PFSK-1 (cell line): Measurements from ENCODE around the gene CNN2.

ENCODE experiments used
- FOXP2 ChIP-seq: optimal IDR thresholded peaks from 2 replicates; pipeline ENCODE3; 2011; ENCODE audit warnings: borderline replicate concordance, control low read depth, inconsistent platforms; ENCODE audit not compliant: insufficient read depth; ENCODE audit errors: extremely low read length, extremely low read depth
- POLR2AphosphoS5 ChIP-seq: IDR thresholded peaks from 2 replicates; pipeline ENCODE4 v1.6.1; 2012; ENCODE audit warnings: low read depth, mild to moderate bottlenecking, control low read depth, low read length, moderate library complexity
- REST ChIP-seq, 2 experiments: IDR thresholded peaks; 2 replicates each; pipeline versions ENCODE4 v1.6.1 to v1.8.0; 2011 to 2012; ENCODE audit warnings: low read depth in 2 of 2, low read length in 2 of 2, control low read depth in 1 of 2, inconsistent platforms in 1 of 2, mild to moderate bottlenecking in 1 of 2, moderate library complexity in 1 of 2; ENCODE audit not compliant: insufficient read depth in 1 of 2
- TAF1 ChIP-seq: IDR thresholded peaks from 2 replicates; pipeline ENCODE4 v1.6.1; 2012; ENCODE audit warnings: low read length, control low read depth, borderline replicate concordance; ENCODE audit not compliant: insufficient read depth

- TF ChIP-seq POLR2AphosphoS5: no peak
- no peak for TF ChIP-seq REST (IDR thresholded peaks at IDR 0.05; ENCODE audit: insufficient read depth in 1 of 2, low read depth in 2 of 2, low read length in 2 of 2)
- no peak for TF ChIP-seq FOXP2
- TF ChIP-seq TAF1: no peak
Measured at GRCh38 chr19:1072371-1073015, 46.1 kb downstream of the CNN2 start.
